Vein endothelial cell (primary cell): ENCODE data around the gene SLIT1. TPM values are rescaled to one million over a fixed set of nuclear protein-coding genes. Genes with fewer than 3 reads are reported as not detected.

Experiments
- total RNA-seq: library from RNA; depleted of rRNA; stranded (reverse); fragments of >200 nt; gene quantifications from 2 replicates; pipeline ENCODE4 v1.2.3, GENCODE V29; 2012

SLIT1 gene
- total RNA-seq, result under 0.01 TPM in 1 of 2 replicates, not detected in the other

DNA sequence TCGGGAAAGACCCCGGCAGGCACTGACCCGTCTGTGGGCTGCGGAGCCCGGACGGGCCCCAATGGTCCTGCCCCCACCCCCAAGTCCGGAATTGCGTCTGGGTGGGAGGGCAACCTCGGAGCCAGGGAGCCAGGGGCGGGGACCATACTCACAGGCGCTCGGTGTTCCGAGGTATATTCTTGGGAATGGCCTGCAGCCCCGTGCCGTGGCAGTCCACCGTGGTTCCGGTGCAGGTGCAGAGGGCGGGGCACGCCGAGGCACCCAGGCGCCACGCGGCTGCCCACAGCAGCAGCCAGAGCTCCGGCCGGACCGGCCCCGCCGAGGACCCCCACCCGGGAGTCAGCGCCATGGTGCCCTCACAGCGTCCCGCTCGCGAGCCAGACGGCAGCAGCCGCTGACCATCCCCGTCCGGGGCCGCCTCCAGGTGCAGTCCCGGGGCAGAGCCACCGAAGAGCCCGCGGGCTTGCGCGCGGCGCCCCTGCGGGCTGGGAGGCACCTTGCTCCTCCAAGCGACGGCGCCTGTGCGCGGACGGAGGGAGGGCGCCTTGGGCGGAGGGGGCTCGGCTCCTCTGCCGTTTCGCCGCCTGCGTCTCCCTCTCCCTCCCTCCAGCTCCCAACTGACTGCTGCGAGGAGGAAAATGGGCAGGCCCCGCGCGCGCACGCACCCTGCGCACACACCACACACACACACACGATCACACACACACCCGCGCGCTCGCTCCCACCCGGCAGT, at the start of gene SLIT1:
Gene SLIT1 (minus strand): TSS at position 634 of the 733 bp plus-strand sequence. CDS start 285 bp downstream, at position 349.

Other genes with a start within 250 kb of the SLIT1 start
- 7.8 and 15.7 TPM in 2 replicates for gene ARHGAP19, start 106.7 kb upstream of the SLIT1 start, total RNA-seq
- gene FRAT1, start 133.3 kb upstream of the SLIT1 start, total RNA-seq, result 2.3 and 3.6 TPM in 2 replicates
- 9.5 and 11.4 TPM in 2 replicates for gene FRAT2, start 148.8 kb upstream of the SLIT1 start, total RNA-seq
- gene RRP12, start 215.4 kb upstream of the SLIT1 start, total RNA-seq, result 24.8 and 25.0 TPM in 2 replicates
- gene PGAM1, start 240.2 kb upstream of the SLIT1 start, total RNA-seq, result 491 and 495 TPM in 2 replicates